Cerebellar cortex (tissue), 1 donor: ENCODE measurements around the gene RBM19.

Source experiments
- DNase-seq: peaks from one replicate; pipeline ENCODE4 v3.0.0-alpha.2; 2015; ENCODE audit warnings: low spot score

The RBM19 gene

GRCh38 chr12:113880988-113881962 is 84.8 kb downstream of the RBM19 start:
- no peak for DNase-seq

GRCh38 chr12:113880326-113880725 is 85.8 kb downstream of the RBM19 start:
- DNase-seq = no peak

- no peak for DNase-seq
Measured at GRCh38 chr12:113879658-113880057, 86.5 kb downstream of the RBM19 start.

DNA sequence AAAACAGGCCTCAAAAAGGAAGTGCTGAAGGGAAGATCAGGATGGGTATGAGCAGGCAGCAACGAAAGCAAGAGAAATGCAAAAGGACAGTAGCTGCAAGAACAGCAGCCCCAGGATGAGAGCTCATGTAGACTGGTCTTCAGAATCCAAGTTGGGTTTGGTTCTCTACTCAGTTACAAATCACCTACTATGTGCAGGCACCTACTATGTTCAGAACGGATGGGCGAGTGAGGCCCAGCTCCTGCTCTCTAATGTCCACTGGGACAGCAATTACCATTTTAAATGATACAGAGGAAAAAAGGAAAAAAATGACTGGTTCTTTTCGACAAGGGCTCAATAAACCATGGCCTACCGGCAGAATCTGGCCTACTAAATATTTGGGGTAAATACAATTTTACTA is 88.5 kb downstream of the RBM19 start:
- no peak for DNase-seq

DNA sequence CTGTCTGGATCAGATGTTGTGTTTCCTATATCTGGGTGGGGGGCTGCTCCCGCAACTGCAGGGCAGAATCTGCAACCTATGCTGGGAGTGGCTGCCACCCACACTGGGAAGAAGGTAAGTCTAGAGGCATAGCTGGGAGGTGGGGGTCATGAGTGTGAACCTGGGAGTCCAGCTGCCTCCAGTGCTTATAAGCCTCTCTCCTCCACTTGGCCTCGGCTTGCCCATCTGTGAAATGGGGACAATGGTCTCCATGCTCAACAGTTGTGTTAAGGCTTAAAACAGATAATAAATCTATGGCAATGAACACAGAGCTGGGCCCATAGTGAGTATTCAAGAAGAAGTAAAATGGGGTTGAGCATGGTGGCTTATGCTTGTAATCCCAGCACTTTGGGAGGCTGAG is 90.0 kb downstream of the RBM19 start:
- no peak for DNase-seq

- no peak for DNase-seq
Measured at GRCh38 chr12:113875691-113876090, 90.4 kb downstream of the RBM19 start.

- DNase-seq = no peak
Measured at GRCh38 chr12:113874999-113875561, 91.0 kb downstream of the RBM19 start.

GRCh38 chr12:113874326-113874725 is 91.8 kb downstream of the RBM19 start:
- DNase-seq = no peak

DNA sequence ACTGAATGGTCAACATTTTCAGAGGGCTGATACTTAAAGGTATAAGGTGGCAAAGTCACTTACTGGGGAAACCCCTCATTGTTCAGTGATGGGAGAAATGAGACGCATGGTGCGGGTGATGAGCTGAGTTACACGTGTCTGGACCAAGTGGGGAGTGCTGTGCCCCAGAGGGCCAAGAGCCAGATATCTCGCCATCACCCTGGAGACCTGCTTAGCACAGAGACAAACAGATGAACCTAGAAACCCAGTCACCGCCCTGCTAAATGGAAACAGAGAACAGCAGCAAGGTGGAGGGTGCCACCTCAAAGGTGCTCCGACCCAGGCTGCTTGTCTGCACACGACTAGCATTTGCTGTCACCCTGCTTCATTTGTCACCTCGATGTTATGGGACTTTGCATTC is 92.4 kb downstream of the RBM19 start:
- DNase-seq = no peak

DNA sequence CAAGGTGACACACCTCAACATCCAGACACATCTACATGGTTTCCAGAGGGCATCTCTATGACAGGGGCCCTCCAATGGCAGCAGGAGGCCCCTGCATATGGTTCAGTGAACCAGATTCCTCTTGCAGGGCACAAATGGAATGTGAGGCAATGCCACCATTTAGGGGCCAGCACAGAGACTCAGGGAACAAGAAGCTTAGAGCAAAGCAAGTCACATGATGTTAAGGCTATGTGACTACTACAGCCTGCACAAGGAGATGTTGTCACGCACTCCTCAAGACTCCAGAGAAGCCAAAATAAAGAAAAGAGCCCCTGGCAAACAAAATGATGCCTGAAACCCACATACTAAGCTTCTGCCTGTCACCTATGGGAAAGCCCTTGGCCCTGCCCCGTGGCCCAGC is 95.2 kb downstream of the RBM19 start:
- DNase-seq = no peak

DNA sequence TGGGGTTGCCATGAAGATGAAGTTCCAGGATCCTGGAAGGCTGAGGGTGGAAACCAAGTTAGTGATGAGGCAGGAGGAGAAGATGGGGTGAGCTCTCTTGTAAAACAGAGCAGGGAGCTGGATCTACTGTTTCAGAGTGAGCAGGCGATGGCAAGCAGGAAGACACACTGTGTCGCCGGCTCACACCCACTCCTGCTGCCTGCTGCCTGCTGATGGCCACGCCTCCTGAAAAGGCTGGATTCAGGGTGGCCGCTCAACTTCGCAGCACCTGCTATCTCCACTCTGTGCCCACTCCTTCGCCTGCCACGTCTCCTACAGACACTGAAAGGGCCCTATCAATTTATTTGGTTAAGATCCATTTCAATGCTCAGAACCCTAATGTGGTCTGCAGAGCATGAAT is 96.1 kb downstream of the RBM19 start:
- DNase-seq = no peak

- DNase-seq = no peak
Measured at GRCh38 chr12:113868365-113868764, 97.8 kb downstream of the RBM19 start.

- no peak for DNase-seq
Measured at GRCh38 chr12:113867258-113867657, 98.9 kb downstream of the RBM19 start.

DNA sequence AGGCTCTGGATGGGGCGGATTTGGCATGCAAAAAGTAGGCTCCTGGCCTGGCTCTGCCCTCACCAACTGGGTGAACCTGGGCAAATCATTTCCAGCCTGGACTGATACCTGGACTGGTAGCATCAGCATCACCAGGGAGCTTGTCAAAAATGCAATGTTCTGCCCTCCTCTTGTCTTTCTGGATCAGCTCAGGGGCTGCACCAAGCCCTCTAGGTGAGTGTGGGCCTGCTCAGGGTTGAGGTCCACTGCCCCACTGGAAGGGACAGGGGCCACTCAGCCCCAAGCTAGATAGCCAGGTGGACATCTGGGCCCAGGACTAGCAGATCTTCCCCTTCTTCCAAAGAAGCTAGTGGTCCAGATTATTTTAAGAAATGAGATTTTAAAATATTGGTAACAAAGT is 99.6 kb downstream of the RBM19 start:
- DNase-seq = no peak

- DNase-seq = no peak
Measured at GRCh38 chr12:113863455-113863845, 102.7 kb downstream of the RBM19 start.

GRCh38 chr12:113862590-113863454 is 103.3 kb downstream of the RBM19 start:
- DNase-seq = no peak

GRCh38 chr12:113861708-113862312 is 104.3 kb downstream of the RBM19 start:
- DNase-seq = no peak

GRCh38 chr12:113860950-113861349 is 105.2 kb downstream of the RBM19 start:
- DNase-seq = no peak

DNA sequence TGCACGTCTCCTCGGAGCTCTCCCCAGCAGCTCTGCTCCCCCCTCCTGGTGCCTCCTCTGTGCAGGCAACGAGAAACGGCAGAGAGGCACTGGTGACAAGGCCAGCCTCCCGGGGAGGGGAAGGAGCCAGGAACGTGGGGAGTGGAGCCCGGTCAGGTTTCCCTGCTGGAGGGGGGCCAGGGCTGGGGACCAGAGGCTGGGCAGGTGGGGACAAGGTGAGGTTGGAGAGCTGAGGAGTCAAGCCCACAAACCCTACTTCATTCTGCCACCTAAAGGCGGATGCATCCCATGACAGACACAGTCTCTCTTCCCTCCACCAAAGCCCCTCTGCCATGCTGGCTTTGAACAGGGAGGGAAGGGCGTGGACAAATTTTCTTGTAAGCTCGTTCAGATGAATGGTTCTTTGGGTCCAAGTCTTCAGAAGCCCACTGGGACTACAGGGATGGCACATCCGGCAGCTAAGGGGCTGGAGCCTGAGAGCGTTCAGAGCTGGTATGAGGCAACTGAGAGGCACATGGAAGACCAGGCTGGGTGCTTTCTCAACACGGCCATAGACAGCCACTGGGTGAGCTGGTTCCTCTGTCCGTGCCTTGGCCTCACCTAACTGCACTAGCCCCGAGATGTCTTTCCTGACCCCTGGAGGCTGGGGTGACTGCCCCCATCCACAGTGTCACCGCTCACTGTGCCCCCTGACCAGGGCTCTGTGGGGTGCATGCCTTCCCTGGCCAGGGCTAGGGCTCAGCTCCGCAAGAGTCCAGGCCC is 105.9 kb downstream of the RBM19 start:
- DNase-seq = peak; percentile 81

GRCh38 chr12:113858841-113859386 is 107.2 kb downstream of the RBM19 start:
- no peak for DNase-seq

DNA sequence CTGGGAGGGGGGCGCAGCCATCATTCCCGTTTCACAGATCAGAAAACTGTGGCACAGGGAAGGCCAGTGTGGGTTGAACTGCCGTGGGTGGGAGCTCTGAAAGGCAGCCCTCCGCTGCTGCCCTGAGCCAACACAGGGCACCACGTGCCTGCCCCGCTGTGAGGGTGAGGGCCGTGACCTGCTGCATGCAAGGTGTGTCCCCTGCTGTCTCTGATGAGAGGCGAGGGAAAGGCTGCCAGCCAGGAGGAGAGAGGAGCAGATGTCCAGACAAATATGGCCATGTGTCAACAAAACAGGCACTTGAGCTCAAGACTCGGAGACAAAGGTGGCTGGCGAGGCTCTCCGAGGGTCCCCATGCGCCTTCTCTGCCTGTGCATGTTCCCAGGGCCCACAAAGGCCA is 108.8 kb downstream of the RBM19 start:
- peak; percentile 87 for DNase-seq
